Heart left ventricle (tissue), 13 donors: ENCODE data around the gene SNRNP48.

Source experiments
- POLR2A ChIP-seq, 2 donors: fragments of 450-650 bp; IDR thresholded peaks; one replicate each; pipeline ENCODE4 v1.6.1; 2017; ENCODE audit warnings: antibody characterized with exemption in 2 of 2, mild to moderate bottlenecking in 2 of 2, moderate library complexity in 2 of 2
- TF ChIP-seq, protein P1 (sequence below), 12 donors: fragments of 200-600 bp; sonication (generic) in 4 of 12; IDR thresholded peaks; one replicate each; pipeline versions ENCODE4 v1.5.0 to v1.8.0; 2018 to 2022; ENCODE audit warnings: antibody characterized with exemption in 12 of 12, mild to moderate bottlenecking in 5 of 12
- donor health status: ischemic (EF 13 %, LVEDD 7.1; RV severe dilation, severe dysfunction).
- donor health status: DM: no; HTN: yes; CAD: no.
- donor health status: DM: no; HTN: no; CAD: no.
- donor health status: ischemic (EF 25% LVEDD 6.9; RV normal size, moderate dysfunction).
- donor health status: ischemic (EF 25% LVEDD 5.7; RV mildly dilated, moderate dysfunction).
- donor health status: ischemic (EF 35%, LVEDD 5.7; RV mildly dilated, moderate dysfunction).
- donor health status: nonischemic (EF 11% LVEDD 7.7; RV severe dilation, severe dysfunction).
- donor health status: DM: yes; HTN: yes; CAD: no.
- donor health status: PGD.
- donor health status: ischemic (EF 29% LVEDD 5.4; RV normal size, mild dysfunction).
- donor health status: nonischemic (EF 23%, LVEDD 6.1; RV moderate dilation, normal function).

DNA sequence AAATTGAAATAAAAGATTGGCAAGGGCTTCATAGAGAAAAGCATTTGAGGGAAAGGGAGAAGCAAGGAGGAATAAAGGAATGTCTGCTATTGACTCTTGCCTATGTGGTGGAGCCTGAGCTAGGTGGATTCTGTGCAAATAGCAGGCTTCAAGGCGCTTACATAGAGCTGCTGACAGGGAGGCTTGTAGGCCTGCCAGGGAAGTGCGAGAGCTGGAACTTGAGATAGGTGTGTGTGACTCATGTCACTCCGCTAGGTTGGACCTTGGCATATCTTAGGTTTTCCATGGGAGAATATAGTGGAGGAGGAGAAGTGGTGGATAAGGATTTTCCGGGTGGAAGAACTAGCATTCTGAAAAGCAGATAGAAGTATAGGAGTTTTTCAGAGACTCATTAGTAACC is 14.0 kb downstream of the SNRNP48 start:
- no peak for TF ChIP-seq POLR2A (IDR thresholded peaks at IDR 0.05)
- TF ChIP-seq, protein P1, sequence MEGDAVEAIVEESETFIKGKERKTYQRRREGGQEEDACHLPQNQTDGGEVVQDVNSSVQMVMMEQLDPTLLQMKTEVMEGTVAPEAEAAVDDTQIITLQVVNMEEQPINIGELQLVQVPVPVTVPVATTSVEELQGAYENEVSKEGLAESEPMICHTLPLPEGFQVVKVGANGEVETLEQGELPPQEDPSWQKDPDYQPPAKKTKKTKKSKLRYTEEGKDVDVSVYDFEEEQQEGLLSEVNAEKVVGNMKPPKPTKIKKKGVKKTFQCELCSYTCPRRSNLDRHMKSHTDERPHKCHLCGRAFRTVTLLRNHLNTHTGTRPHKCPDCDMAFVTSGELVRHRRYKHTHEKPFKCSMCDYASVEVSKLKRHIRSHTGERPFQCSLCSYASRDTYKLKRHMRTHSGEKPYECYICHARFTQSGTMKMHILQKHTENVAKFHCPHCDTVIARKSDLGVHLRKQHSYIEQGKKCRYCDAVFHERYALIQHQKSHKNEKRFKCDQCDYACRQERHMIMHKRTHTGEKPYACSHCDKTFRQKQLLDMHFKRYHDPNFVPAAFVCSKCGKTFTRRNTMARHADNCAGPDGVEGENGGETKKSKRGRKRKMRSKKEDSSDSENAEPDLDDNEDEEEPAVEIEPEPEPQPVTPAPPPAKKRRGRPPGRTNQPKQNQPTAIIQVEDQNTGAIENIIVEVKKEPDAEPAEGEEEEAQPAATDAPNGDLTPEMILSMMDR (IDR thresholded peaks at IDR 0.05): no peak
